Measurements from ENCODE around the gene SLC6A6.
A peak's percentile ranks its signal among the peaks of the same experiment; 100 is the strongest.

SLC6A6 gene

GRCh38 chr3:14411166-14411526, 8.7 kb downstream of the SLC6A6 start:
- peaks cover 99% of the 10 kb centered on the region in 2 experiments for H3K4me1 ChIP-seq (ENCODE audit: control insufficient read depth in 1 of 2, insufficient read depth in 1 of 2, low read depth in 1 of 2, low read length in 1 of 2)
- peaks cover 77% of the 10 kb centered on the region for H3K36me3 ChIP-seq
- no peaks in the 10 kb centered on the region for H3K27me3 ChIP-seq
- peak; percentile 2 for TF ChIP-seq CTCF (IDR thresholded peaks at IDR 0.05)
- H3K9me3 ChIP-seq: no peaks in the 10 kb centered on the region
- H3K4me3 ChIP-seq (ENCODE audit: low read depth in 1 of 2, low read length in 1 of 2): peak overlapping the region; percentile 36 to 58
- H3K27ac ChIP-seq: peak overlapping the region; percentile 98

- Histone ChIP-seq H3K4me3 (ENCODE audit: low read depth in 1 of 2, low read length in 1 of 2) (peak overlapping the region; percentile 18 to 58), H3K9me3 (no peaks in the 10 kb centered on the region), H3K27me3 (no peaks in the 10 kb centered on the region), H3K4me1 (ENCODE audit: control insufficient read depth in 1 of 2, insufficient read depth in 1 of 2, low read depth in 1 of 2, low read length in 1 of 2) (peaks cover 98% of the 10 kb centered on the region in 2 experiments), H3K36me3 (peaks cover 77% of the 10 kb centered on the region), H3K27ac (peak overlapping the region; percentile 98)
- no peak for TF ChIP-seq CTCF (IDR thresholded peaks at IDR 0.05)
These were observed 9.6 kb downstream of the SLC6A6 start for GRCh38 chr3:14411988-14412387.

- Histone ChIP-seq H3K27ac (peak overlapping the region; percentile 98), H3K27me3 (no peaks in the 10 kb centered on the region), H3K4me1 (ENCODE audit: control insufficient read depth in 1 of 2, insufficient read depth in 1 of 2, low read depth in 1 of 2, low read length in 1 of 2) (peaks cover 97 to 99% of the 10 kb centered on the region in 2 experiments), H3K4me3 (ENCODE audit: low read depth in 1 of 2, low read length in 1 of 2) (peak overlapping the region; percentile 40 to 58), H3K9me3 (no peaks in the 10 kb centered on the region), H3K36me3 (peaks cover 77% of the 10 kb centered on the region)
- no peak for TF ChIP-seq CTCF (IDR thresholded peaks at IDR 0.05)
These were observed 10.5 kb downstream of the SLC6A6 start for GRCh38 chr3:14412831-14413380.

- peaks cover 97 to 99% of the 10 kb centered on the region in 2 experiments for H3K4me1 ChIP-seq (ENCODE audit: control insufficient read depth in 1 of 2, insufficient read depth in 1 of 2, low read depth in 1 of 2, low read length in 1 of 2)
- peaks cover 80% of the 10 kb centered on the region for H3K36me3 ChIP-seq
- H3K27ac ChIP-seq: peak overlapping the region; percentile 98
- H3K27me3 ChIP-seq: no peaks in the 10 kb centered on the region
- TF ChIP-seq CTCF (IDR thresholded peaks at IDR 0.05): no peak
- H3K9me3 ChIP-seq: no peaks in the 10 kb centered on the region
- H3K4me3 ChIP-seq (ENCODE audit: low read depth in 1 of 2, low read length in 1 of 2): peak overlapping the region; percentile 40 to 58
These were observed 11.1 kb downstream of the SLC6A6 start for GRCh38 chr3:14413381-14414071.

GRCh38 chr3:14414846-14415464, 12.5 kb downstream of the SLC6A6 start:
- H3K4me1 ChIP-seq (ENCODE audit: control insufficient read depth in 1 of 2, insufficient read depth in 1 of 2, low read depth in 1 of 2, low read length in 1 of 2): peaks cover 98 to 99% of the 10 kb centered on the region in 2 experiments
- peak overlapping the region; percentile 26 to 58 for H3K4me3 ChIP-seq (ENCODE audit: low read depth in 1 of 2, low read length in 1 of 2)
- H3K36me3 ChIP-seq: peaks cover 79% of the 10 kb centered on the region
- TF ChIP-seq CTCF (IDR thresholded peaks at IDR 0.05): no peak
- peak overlapping the region; percentile 98 for H3K27ac ChIP-seq
- no peaks in the 10 kb centered on the region for H3K27me3 ChIP-seq
- no peaks in the 10 kb centered on the region for H3K9me3 ChIP-seq

All from neutrophil (primary cell).